K562 (cell line): ENCODE data around the gene SRPK3. TPM values are rescaled to one million over a fixed set of nuclear protein-coding genes. Genes with fewer than 3 reads are reported as not detected.
A peak's percentile ranks its signal among the peaks of the same experiment; 100 is the strongest.

Experiments
- BHLHE40 ChIP-seq: IDR thresholded peaks from 2 replicates; pipeline ENCODE4 v1.6.1; 2011; ENCODE audit warnings: low read length, improper control_type of control experiment
- CREBBP ChIP-seq: IDR thresholded peaks from one replicate; pipeline ENCODE4 v1.6.1; 2012; ENCODE audit warnings: low read depth, mild to moderate bottlenecking, control low read depth, inconsistent platforms, low read length
- DIDO1 ChIP-seq: fragments of 450-650 bp; IDR thresholded peaks from 2 replicates; pipeline ENCODE4 v1.6.1; 2016; ENCODE audit warnings: low read depth, missing biosample characterization, missing genetic modification characterization
- E2F3 ChIP-seq: fragments of 250-450 bp; sonication (Bioruptor Pico); IDR thresholded peaks from 2 replicates; pipeline ENCODE4 v1.4.0; 2020; ENCODE audit warnings: mild to moderate bottlenecking
- EP400 ChIP-seq: fragments of 450-650 bp; IDR thresholded peaks from 2 replicates; pipeline ENCODE4 v1.6.1; 2017; ENCODE audit warnings: antibody characterized with exemption, mild to moderate bottlenecking, moderate library complexity
- HLTF ChIP-seq: fragments of 450-650 bp; IDR thresholded peaks from 2 replicates; pipeline ENCODE4 v1.6.1; 2016
- KAT8 ChIP-seq: fragments of 450-650 bp; IDR thresholded peaks from 2 replicates; pipeline ENCODE4 v1.6.1; 2016; ENCODE audit warnings: low read depth, mild to moderate bottlenecking
- RBM25 ChIP-seq: fragments of 200-400 bp; formaldehyde crosslinking; IDR thresholded peaks from 2 replicates; pipeline ENCODE4 v1.6.1; 2018; ENCODE audit warnings: low read length, low read depth, moderate library complexity; ENCODE audit not compliant: severe bottlenecking
- SAFB ChIP-seq: fragments of 200-400 bp; formaldehyde crosslinking; IDR thresholded peaks from 2 replicates; pipeline ENCODE4 v1.6.1; 2017; ENCODE audit warnings: low read depth, low read length, borderline replicate concordance
- SIX5 ChIP-seq, 2 experiments: IDR thresholded peaks; 2 replicates each; pipeline ENCODE4 v1.6.1; 2011; ENCODE audit warnings: low read length in 2 of 2, borderline replicate concordance in 1 of 2, low read depth in 1 of 2, mild to moderate bottlenecking in 1 of 2, moderate library complexity in 1 of 2; ENCODE audit not compliant: insufficient read depth in 1 of 2
- SMARCA4 ChIP-seq: fragments of 450-650 bp; IDR thresholded peaks from 2 replicates; pipeline ENCODE4 v1.6.1; 2016
- TCF7L2 ChIP-seq: fragments of 150-350 bp; IDR thresholded peaks from 2 replicates; pipeline ENCODE4 v1.6.1; 2016; ENCODE audit warnings: low read depth, mild to moderate bottlenecking, low read length, moderate library complexity
- ZKSCAN8 ChIP-seq: fragments of 200-800 bp; sonication (Bioruptor generic); IDR thresholded peaks from 2 replicates; pipeline ENCODE4 v1.6.1; 2016; ENCODE audit warnings: missing genetic modification characterization, missing compliant biosample characterization
- ZNF232 ChIP-seq: sonication (generic); formaldehyde crosslinking; IDR thresholded peaks from 2 replicates; pipeline ENCODE4 v1.8.0; 2022; ENCODE audit warnings: mild to moderate bottlenecking, missing genetic modification reagents
- ZNF436 ChIP-seq: fragments of 250-450, 450-650 bp; sonication (Bioruptor Pico); formaldehyde crosslinking; IDR thresholded peaks from 2 replicates; pipeline ENCODE4 v1.7.0; 2020; ENCODE audit warnings: mild to moderate bottlenecking
- ZNF717 ChIP-seq: fragments of 250-450 bp; sonication (Bioruptor Pico); IDR thresholded peaks from 2 replicates; pipeline ENCODE4 v1.5.0; 2021
- polyA plus RNA-seq, 8 experiments: library from polyadenylated mRNA; depleted of rRNA in 4 of 8; stranded (reverse) in 5 of 8; unstranded in 3 of 8; fragments of >200 nt; fragmentation: Nextera tagmentation in 2 of 8; fragmentation: Illumina TruSeq in 1 of 8; extraction: Ambion mirVana in 2 of 8; extraction: Trizol in 1 of 8; gene quantifications; 2 replicates each; pipeline versions ENCODE4 v1.2.1 to v1.2.3, GENCODE V29; 2011 to 2014; ENCODE audit warnings: inconsistent platforms in 1 of 8, missing spikeins in 1 of 8
- total RNA-seq, 7 experiments: library from RNA; depleted of rRNA in 6 of 7; stranded (reverse); fragments of >200 nt in 6 of 7; fragmentation: Illumina TruSeq in 2 of 7; extraction: Trizol in 2 of 7; gene quantifications; 2 replicates each; pipeline versions ENCODE4 v1.2.1 to v1.2.3, GENCODE V29; 2011 to 2021; ENCODE audit warnings: low replicate concordance in 1 of 7
- TF ChIP-seq, protein P1 (sequence below): sonication (generic); formaldehyde crosslinking; IDR thresholded peaks from 2 replicates; pipeline ENCODE4 v1.9.0; 2022; ENCODE audit warnings: mild to moderate bottlenecking, missing genetic modification reagents
- TF ChIP-seq, protein P2 (sequence below): fragments of 450-650 bp; IDR thresholded peaks from one replicate; pipeline ENCODE4 v1.6.1; 2018; ENCODE audit warnings: mild to moderate bottlenecking, moderate library complexity; ENCODE audit not compliant: partially characterized antibody
- TF ChIP-seq, protein P3 (sequence below): sonication (generic); formaldehyde crosslinking; IDR thresholded peaks from 2 replicates; pipeline ENCODE4 v1.8.1; 2023; ENCODE audit warnings: mild to moderate bottlenecking, missing genetic modification reagents
- TF ChIP-seq, protein P4 (sequence below): fragments of 250-450 bp; sonication (Bioruptor Pico); IDR thresholded peaks from 2 replicates; pipeline ENCODE4 v1.5.0; 2021
- TF ChIP-seq, protein P5 (sequence below): IDR thresholded peaks from 2 replicates; pipeline ENCODE4 v1.6.1; 2014; ENCODE audit warnings: antibody characterized with exemption

Gene SRPK3
- total and polyA plus RNA-seq, 9 of the 15 experiments (the other 6 are each of a cell fraction or from before 2014, with no cell fraction given) = 0.01 to 0.09 (median 0.04) TPM; not detected in 2

DNA sequence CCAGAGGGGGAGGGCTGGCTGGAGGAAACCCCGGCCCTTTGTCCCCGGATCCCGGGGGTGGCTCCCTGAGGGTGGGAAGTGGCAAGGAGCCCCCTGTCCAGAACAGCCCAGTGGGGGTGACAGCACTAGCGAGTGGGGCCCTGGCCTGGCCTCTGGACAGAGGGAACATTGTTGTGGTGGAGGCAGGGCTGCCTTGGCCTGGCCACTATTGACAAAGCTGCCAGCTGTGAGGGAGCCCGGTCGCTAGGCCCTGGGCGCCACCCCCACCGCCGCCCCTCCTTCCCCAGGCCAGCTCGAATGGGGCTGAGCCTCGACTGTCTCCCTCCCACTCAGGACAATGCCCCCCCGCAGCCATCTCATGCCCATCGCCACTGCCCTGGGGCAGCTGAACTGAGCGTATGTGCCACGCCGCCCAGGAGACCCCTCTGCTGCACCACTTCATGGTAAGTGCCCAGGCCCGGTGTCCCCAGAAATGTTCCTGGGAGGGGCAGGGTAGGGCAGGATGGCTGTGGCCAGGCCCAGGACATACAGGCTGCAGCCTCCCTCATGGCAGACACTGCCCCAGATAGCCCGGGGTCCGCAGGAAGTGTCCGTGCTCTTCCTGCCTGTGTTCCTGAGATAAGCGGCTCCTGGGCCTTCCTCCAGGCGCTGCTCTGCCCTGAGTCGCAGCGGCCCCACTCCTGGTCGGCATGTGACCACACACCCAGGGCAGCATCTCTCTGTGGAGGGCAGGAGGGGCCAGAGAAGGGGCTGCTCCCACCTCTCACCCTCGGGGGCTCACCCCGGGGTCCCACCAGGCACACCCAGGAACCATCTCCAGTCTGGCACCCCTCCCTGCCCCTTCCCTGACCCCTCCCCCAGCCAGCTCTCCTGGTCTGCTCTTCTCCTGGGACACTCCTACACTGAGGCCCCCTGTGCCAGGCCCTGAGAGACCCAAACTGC is 15.4 kb upstream of the SRPK3 start (continued):
- TF ChIP-seq, protein P1, sequence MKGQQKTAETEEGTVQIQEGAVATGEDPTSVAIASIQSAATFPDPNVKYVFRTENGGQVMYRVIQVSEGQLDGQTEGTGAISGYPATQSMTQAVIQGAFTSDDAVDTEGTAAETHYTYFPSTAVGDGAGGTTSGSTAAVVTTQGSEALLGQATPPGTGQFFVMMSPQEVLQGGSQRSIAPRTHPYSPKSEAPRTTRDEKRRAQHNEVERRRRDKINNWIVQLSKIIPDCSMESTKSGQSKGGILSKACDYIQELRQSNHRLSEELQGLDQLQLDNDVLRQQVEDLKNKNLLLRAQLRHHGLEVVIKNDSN = peak; percentile 85
- TF ChIP-seq TCF7L2 (no peak), EP400 (peak; percentile 84), SIX5 (IDR thresholded peaks at IDR 0.05; ENCODE audit: borderline replicate concordance in 1 of 2, insufficient read depth in 1 of 2, low read depth in 1 of 2, low read length in 2 of 2) (no peak), KAT8 (no peak), SMARCA4 (peak; percentile 82), ZNF436 (CRISPR knock-in tag) (no peak), CREBBP (no peak), HLTF (no peak), BHLHE40 (peak; percentile 90), SAFB (no peak), ZKSCAN8 (no peak), DIDO1 (tag) (no peak), ZNF717 (CRISPR knock-in tag) (no peak), RBM25 (no peak), ZNF232 (CRISPR knock-in tag) (no peak), E2F3 (CRISPR knock-in tag) (peak; percentile 49; the same call in 1 of the 2 replicates)
- TF ChIP-seq, protein P2, sequence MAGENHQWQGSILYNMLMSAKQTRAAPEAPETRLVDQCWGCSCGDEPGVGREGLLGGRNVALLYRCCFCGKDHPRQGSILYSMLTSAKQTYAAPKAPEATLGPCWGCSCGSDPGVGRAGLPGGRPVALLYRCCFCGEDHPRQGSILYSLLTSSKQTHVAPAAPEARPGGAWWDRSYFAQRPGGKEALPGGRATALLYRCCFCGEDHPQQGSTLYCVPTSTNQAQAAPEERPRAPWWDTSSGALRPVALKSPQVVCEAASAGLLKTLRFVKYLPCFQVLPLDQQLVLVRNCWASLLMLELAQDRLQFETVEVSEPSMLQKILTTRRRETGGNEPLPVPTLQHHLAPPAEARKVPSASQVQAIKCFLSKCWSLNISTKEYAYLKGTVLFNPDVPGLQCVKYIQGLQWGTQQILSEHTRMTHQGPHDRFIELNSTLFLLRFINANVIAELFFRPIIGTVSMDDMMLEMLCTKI = no peak
- TF ChIP-seq, protein P3, sequence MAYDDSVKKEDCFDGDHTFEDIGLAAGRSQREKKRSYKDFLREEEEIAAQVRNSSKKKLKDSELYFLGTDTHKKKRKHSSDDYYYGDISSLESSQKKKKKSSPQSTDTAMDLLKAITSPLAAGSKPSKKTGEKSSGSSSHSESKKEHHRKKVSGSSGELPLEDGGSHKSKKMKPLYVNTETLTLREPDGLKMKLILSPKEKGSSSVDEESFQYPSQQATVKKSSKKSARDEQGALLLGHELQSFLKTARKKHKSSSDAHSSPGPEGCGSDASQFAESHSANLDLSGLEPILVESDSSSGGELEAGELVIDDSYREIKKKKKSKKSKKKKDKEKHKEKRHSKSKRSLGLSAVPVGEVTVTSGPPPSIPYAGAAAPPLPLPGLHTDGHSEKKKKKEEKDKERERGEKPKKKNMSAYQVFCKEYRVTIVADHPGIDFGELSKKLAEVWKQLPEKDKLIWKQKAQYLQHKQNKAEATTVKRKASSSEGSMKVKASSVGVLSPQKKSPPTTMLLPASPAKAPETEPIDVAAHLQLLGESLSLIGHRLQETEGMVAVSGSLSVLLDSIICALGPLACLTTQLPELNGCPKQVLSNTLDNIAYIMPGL = no peak
- TF ChIP-seq, protein P4, sequence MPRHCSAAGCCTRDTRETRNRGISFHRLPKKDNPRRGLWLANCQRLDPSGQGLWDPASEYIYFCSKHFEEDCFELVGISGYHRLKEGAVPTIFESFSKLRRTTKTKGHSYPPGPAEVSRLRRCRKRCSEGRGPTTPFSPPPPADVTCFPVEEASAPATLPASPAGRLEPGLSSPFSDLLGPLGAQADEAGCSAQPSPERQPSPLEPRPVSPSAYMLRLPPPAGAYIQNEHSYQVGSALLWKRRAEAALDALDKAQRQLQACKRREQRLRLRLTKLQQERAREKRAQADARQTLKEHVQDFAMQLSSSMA (CRISPR knock-in tag) = no peak
- TF ChIP-seq, protein P5, sequence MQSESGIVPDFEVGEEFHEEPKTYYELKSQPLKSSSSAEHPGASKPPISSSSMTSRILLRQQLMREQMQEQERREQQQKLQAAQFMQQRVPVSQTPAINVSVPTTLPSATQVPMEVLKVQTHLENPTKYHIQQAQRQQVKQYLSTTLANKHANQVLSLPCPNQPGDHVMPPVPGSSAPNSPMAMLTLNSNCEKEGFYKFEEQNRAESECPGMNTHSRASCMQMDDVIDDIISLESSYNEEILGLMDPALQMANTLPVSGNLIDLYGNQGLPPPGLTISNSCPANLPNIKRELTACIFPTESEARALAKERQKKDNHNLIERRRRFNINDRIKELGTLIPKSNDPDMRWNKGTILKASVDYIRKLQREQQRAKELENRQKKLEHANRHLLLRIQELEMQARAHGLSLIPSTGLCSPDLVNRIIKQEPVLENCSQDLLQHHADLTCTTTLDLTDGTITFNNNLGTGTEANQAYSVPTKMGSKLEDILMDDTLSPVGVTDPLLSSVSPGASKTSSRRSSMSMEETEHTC = 0 out of 2 replicates have a peak, but pooled peaks have one; percentile 26
